ENCODE data around the gene LRRC51. TPM values are rescaled to one million over a fixed set of nuclear protein-coding genes. Genes with fewer than 3 reads are reported as not detected.

LRRC51 gene
- total and polyA plus RNA-seq, 2 of the 4 experiments (the other 2 are of a cell fraction) = 5.3 to 5.6 TPM

DNA sequence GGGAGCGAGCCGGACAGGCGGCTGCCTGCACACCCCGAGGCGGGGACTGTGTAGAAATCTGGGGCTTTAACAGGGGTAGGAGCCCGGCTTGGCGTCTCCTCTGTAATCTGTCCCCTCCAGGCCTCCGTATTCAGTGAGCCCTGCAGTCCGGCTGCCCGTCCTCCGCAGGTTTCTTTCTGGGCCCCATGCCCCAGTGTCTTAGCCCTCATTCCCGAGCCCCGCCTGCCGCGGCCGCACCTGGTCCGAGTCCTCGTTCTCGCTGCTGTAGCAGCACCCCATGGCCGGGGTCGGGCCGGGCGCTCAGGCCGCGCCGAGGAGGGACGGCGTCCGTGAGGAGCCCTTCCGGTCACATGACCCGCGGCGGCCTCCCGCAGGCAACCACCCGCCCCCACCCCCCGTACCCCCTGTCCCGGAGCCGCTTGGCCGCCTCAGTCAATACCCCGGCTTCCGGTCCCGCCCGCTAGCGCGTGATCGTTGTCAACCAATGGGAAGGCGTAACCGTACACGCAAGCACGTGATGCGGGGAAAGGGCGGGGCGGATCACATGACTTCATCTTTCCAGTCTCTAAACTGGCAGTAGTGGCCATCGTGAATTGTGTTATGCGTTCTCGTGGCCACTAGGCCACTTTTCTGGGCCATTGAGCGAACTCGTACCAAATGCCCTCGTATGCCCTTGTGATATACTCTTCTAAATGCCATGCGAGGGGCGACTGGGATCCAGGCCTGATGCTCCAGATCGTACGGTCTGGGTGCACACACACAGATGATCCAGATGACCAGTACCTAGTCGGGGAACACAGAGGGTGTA lies 22.5 kb downstream of the LRRC51 start, which contains the start of gene LAMTOR1:
Gene LAMTOR1, minus strand, starts transcription at position 352 of the 808 bp plus-strand sequence. Its CDS starts 73 bp downstream, at position 279.
- H4K20me1 ChIP-seq (ENCODE audit: insufficient read depth, low read length) = no peaks in the 10 kb centered on the region; the same call in 1 of the 2 replicates
- peak within 1 kb of the TSS; percentile 53 for H3K18ac ChIP-seq (ENCODE audit: low read depth, low read length)
- H2BK120ac ChIP-seq (ENCODE audit: low read depth, low read length) = peak within 1 kb of the TSS; percentile 74
- peaks cover 10% of the 10 kb centered on the region for H3K4me1 ChIP-seq (ENCODE audit: control insufficient read depth, insufficient read depth, low read length)
- in situ Hi-C loops (cut with MboI; ENCODE audit: low sequenced_read_pairs) (no loop called here), intact Hi-C loops (cut with micrococcal nuclease) (loop anchor here (1.0 to 5.0 kb wide), 4 partner anchors 78 to 331 kb away; partner anchors contain the start of gene CLPB), dilution Hi-C loops (cut with HindIII; ENCODE audit: low sequenced_read_pairs, unreplicated experiment) (no loop called here)
- peak within 1 kb of the TSS; percentile 75 for H3K4me3 ChIP-seq (ENCODE audit: insufficient read depth, low read depth, low read length)
- peak within 1 kb of the TSS; percentile 98 for H3K4me2 ChIP-seq (ENCODE audit: low read depth, low read length)
- no peaks in the 10 kb centered on the region for H3K9me3 ChIP-seq (ENCODE audit: control insufficient read depth, insufficient read depth, low read length)
- peak within 1 kb of the TSS; percentile 97 for H3K23ac ChIP-seq (ENCODE audit: low read depth, low read length)
- peaks cover 34 to 56% of the 10 kb centered on the region in 2 experiments for H3K79me1 ChIP-seq (ENCODE audit: low read depth in 1 of 2, low read length in 2 of 2)
- H3K9ac ChIP-seq (ENCODE audit: low read depth, low read length) = peak within 1 kb of the TSS; percentile 89
- H2AFZ ChIP-seq (replicated peaks; ENCODE audit: low read length, poor library complexity) = peak within 1 kb of the TSS; percentile 95
- peak; percentile 95 for ATAC-seq (ENCODE audit: low read depth)
- H2AK5ac ChIP-seq (ENCODE audit: low read depth, low read length) = peak within 1 kb of the TSS; percentile 96
- 6% methylated on average over 28 of the region's 64 CpGs; no CpG with 5 or more reads in 1 of the 2 experiments for WGBS, 2 experiments (ENCODE audit: extremely low coverage in 2 of 2, insufficient read length in 1 of 2)
- peak within 1 kb of the TSS; percentile 90 for H3K56ac ChIP-seq (ENCODE audit: extremely low read depth, insufficient read depth, low read length)
- peaks cover 39% of the 10 kb centered on the region for H3K9me1 ChIP-seq (ENCODE audit: insufficient read depth, low read length)
- peak within 1 kb of the TSS; percentile 94 for H4K5ac ChIP-seq (ENCODE audit: low read depth, low read length)
- H3K14ac ChIP-seq (replicated peaks; ENCODE audit: low read depth, low read length) = peak within 1 kb of the TSS; percentile 99
- peak within 1 kb of the TSS; percentile 37; the same call in 2 of the 3 replicates for H2BK15ac ChIP-seq (ENCODE audit: low read depth, low read length)
- H4K91ac ChIP-seq (ENCODE audit: insufficient read depth, low read depth, low read length) = peak within 1 kb of the TSS; percentile 91
- H3K36me3 ChIP-seq (ENCODE audit: control insufficient read depth, insufficient read depth, low read length) = peaks cover 20% of the 10 kb centered on the region
- H3K4ac ChIP-seq (ENCODE audit: low read depth, low read length) = peak within 1 kb of the TSS; percentile 98
- H3K27me3 ChIP-seq (ENCODE audit: control insufficient read depth, insufficient read depth, low read length) = no peaks in the 10 kb centered on the region
- DNase-seq = peak; percentile 99
- peak within 1 kb of the TSS; percentile 90 for H2BK5ac ChIP-seq (ENCODE audit: low read depth, low read length, poor library complexity, severe bottlenecking)
- peak within 1 kb of the TSS; percentile 86 to 100 for H4K8ac ChIP-seq (ENCODE audit: low read depth in 2 of 2, low read length in 2 of 2)
- POLR2A ChIA-PET (ENCODE audit: unreplicated experiment) = interaction anchor here (1.3 kb wide), 1 partner anchor 9 kb away, joined by 4 read pairs; the partner anchor contains the start of gene ANAPC15
- peak within 1 kb of the TSS; percentile 94 for H3K27ac ChIP-seq (ENCODE audit: insufficient read depth, low read length)
- H2BK20ac ChIP-seq (ENCODE audit: low read depth, low read length) = peak within 1 kb of the TSS; percentile 36; the same call in 1 of the 2 replicates
- BruUV-seq (replicated peaks) = TSS peak; percentile 70
- H2AK9ac ChIP-seq (replicated peaks; ENCODE audit: low read depth, low read length, poor library complexity) = peak within 1 kb of the TSS; percentile 99
- CTCF ChIA-PET = interaction anchor here (0.6 to 2.3 kb wide), 2 partner anchors 12 to 69 kb away, joined by 3 to 10 read pairs; no protein-coding TSS in a partner anchor
- TF ChIP-seq, protein P1, sequence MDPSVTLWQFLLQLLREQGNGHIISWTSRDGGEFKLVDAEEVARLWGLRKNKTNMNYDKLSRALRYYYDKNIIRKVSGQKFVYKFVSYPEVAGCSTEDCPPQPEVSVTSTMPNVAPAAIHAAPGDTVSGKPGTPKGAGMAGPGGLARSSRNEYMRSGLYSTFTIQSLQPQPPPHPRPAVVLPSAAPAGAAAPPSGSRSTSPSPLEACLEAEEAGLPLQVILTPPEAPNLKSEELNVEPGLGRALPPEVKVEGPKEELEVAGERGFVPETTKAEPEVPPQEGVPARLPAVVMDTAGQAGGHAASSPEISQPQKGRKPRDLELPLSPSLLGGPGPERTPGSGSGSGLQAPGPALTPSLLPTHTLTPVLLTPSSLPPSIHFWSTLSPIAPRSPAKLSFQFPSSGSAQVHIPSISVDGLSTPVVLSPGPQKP (IDR thresholded peaks at IDR 0.05; ENCODE audit: borderline replicate concordance, low read depth, low read length) = no peak
- TF ChIP-seq MAFK (IDR thresholded peaks at IDR 0.05; ENCODE audit: low read depth, low read length) = no peak
- no peak for TF ChIP-seq CEBPB (IDR thresholded peaks at IDR 0.05; ENCODE audit: low read depth, low read length)
- TF ChIP-seq CHD1 (IDR thresholded peaks at IDR 0.05; ENCODE audit: low read depth, low read length) = no peak
- peak; percentile 39 for TF ChIP-seq SMC3 (IDR thresholded peaks at IDR 0.05; ENCODE audit: low read depth, low read length)
- TF ChIP-seq, protein P2, sequence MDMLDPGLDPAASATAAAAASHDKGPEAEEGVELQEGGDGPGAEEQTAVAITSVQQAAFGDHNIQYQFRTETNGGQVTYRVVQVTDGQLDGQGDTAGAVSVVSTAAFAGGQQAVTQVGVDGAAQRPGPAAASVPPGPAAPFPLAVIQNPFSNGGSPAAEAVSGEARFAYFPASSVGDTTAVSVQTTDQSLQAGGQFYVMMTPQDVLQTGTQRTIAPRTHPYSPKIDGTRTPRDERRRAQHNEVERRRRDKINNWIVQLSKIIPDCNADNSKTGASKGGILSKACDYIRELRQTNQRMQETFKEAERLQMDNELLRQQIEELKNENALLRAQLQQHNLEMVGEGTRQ (IDR thresholded peaks at IDR 0.05; ENCODE audit: low read depth, low read length) = peak; percentile 99
- peak; percentile 97 for TF ChIP-seq BHLHE40 (IDR thresholded peaks at IDR 0.05; ENCODE audit: low read depth, low read length)
- peak; percentile 42 for TF ChIP-seq RCOR1 (IDR thresholded peaks at IDR 0.05; ENCODE audit: insufficient replicate concordance, low read length)
- no peak for TF ChIP-seq NFE2L2 (IDR thresholded peaks at IDR 0.05; ENCODE audit: low read depth, low read length)
- peak; percentile 84; the same call in 1 of the 2 replicates for TF ChIP-seq FOS (IDR thresholded peaks at IDR 0.05; ENCODE audit: low read depth, low read length)
- peak; percentile 37 for TF ChIP-seq RAD21 (IDR thresholded peaks at IDR 0.05; ENCODE audit: low read length)
- TF ChIP-seq MXI1 (IDR thresholded peaks at IDR 0.05; ENCODE audit: borderline replicate concordance, low read depth, low read length) = peak; percentile 53; the same call in 1 of the 2 replicates
- peak; percentile 93 for TF ChIP-seq POLR2A (IDR thresholded peaks at IDR 0.05; ENCODE audit: low read depth, low read length)
